K562 (cell line): ENCODE results near the gene MVB12B. TPM values are rescaled to one million over a fixed set of nuclear protein-coding genes. Genes with fewer than 3 reads are reported as not detected.

Experiments
- ATAC-seq: fragments of 200-7000 bp; cut with Tn5 transposase; 3 replicates; pipeline ENCODE4 v1.9.1; 2020; ENCODE audit warnings: moderate library complexity
- BruUV-seq: library from RNA; stranded (reverse); fragments of 400-500 nt; replicated peaks from 2 replicates; lab custom pipeline; 2021; lab: Mats Ljungman, UMichigan
- CTCF ChIA-PET: fragments of 300-600 bp; formaldehyde crosslinking; extraction: SDS; loops from one replicate; lab custom pipeline; 2021; ENCODE audit warnings: low intra/inter-chr PET ratio; lab: Yijun Ruan, JAX
- POLR2A ChIA-PET: fragments of 300-600, 350-650 bp; sonication (Branson Sonifier 250); formaldehyde crosslinking; extraction: SDS; loops from one replicate; lab custom pipeline; 2021; ENCODE audit warnings: antibody characterized with exemption, inconsistent platforms; lab: Yijun Ruan, JAX
- DNase-seq, 4 experiments: peaks; one replicate each; pipeline versions ENCODE4 v3.0.0 to v3.0.0-alpha.2; 2011 to 2018; ENCODE audit warnings: low spot score in 3 of 4, mixed read lengths in 3 of 4; ENCODE audit errors: extremely low read depth in 1 of 4
- FAIRE-seq: peaks from 2 replicates; lab custom pipeline; 2011; peaks lifted over from hg19 to GRCh38; lab: Jason Lieb, UNC
- H2AFZ ChIP-seq: 2 replicates; pipeline ENCODE4 v1.6.0; 2011; ENCODE audit warnings: low read depth, low read length, control low read depth, inconsistent platforms
- H3K27ac ChIP-seq: fragments of 200-600 bp; 3 replicates; pipeline ENCODE4 v1.8.0; 2011; ENCODE audit warnings: low read depth, mild to moderate bottlenecking, control low read depth, inconsistent platforms, low read length, moderate library complexity, mixed read lengths; ENCODE audit errors: extremely low read depth
- H3K27me3 ChIP-seq, 2 experiments: fragments of 300-600 bp in 1 of 2; 2 replicates in 1 of 2; 3 replicates in 1 of 2; pipeline versions ENCODE4 v1.6.0 to v1.8.0; 2011; ENCODE audit warnings: inconsistent platforms in 2 of 2, low read length in 2 of 2, mild to moderate bottlenecking in 1 of 2, mixed read lengths in 1 of 2, moderate library complexity in 1 of 2; ENCODE audit not compliant: control insufficient read depth in 2 of 2, insufficient read depth in 2 of 2
- H3K36me3 ChIP-seq: fragments of 300-600 bp; 3 replicates; pipeline ENCODE4 v1.8.0; 2011; ENCODE audit warnings: mild to moderate bottlenecking, low read length, inconsistent platforms; ENCODE audit not compliant: control insufficient read depth, insufficient read depth
- H3K4me1 ChIP-seq, 2 experiments: fragments of 200-600 bp in 1 of 2; replicated peaks in 1 of 2; 2 replicates in 1 of 2; 3 replicates in 1 of 2; pipeline versions ENCODE4 v1.5.1 to v1.8.0; 2011; ENCODE audit warnings: inconsistent platforms in 2 of 2, low read length in 2 of 2, mild to moderate bottlenecking in 1 of 2, mixed read lengths in 1 of 2, moderate library complexity in 1 of 2; ENCODE audit not compliant: control insufficient read depth in 2 of 2, insufficient read depth in 2 of 2
- H3K4me2 ChIP-seq: 2 replicates; pipeline ENCODE4 v1.6.1; 2011; ENCODE audit warnings: low read length, control low read depth, inconsistent platforms, mixed read lengths; ENCODE audit not compliant: insufficient read depth
- H3K4me3 ChIP-seq: fragments of 200-600 bp; sonication (generic), shearing (Covaris generic); 2 replicates; pipeline ENCODE4 v1.5.1; 2016; ENCODE audit warnings: control low read depth, inconsistent platforms
- H3K79me2 ChIP-seq: fragments of 200-600 bp; 3 replicates; pipeline ENCODE4 v1.8.0; 2011; ENCODE audit warnings: low read length, inconsistent platforms; ENCODE audit not compliant: control insufficient read depth, insufficient read depth
- H3K9ac ChIP-seq, 2 experiments: 2 replicates each; pipeline versions ENCODE4 v1.6.0 to v1.6.1; 2011; ENCODE audit warnings: low read depth in 2 of 2, low read length in 2 of 2, control low read depth in 1 of 2, inconsistent platforms in 1 of 2, mild to moderate bottlenecking in 1 of 2, mixed read lengths in 1 of 2; ENCODE audit not compliant: insufficient read depth in 1 of 2
- H3K9me1 ChIP-seq: one replicate; pipeline ENCODE4 v1.6.0; 2011; ENCODE audit warnings: inconsistent platforms, mild to moderate bottlenecking, low read length, moderate library complexity; ENCODE audit not compliant: control insufficient read depth, insufficient read depth
- H3K9me3 ChIP-seq: replicated peaks from 2 replicates; pipeline ENCODE4 v1.5.1; 2011; ENCODE audit warnings: low read depth, low read length, inconsistent platforms; ENCODE audit not compliant: control insufficient read depth, insufficient read depth
- H4K20me1 ChIP-seq: replicated peaks from 2 replicates; pipeline ENCODE4 v1.6.1; 2011; ENCODE audit warnings: low read length, inconsistent platforms, mixed read lengths; ENCODE audit not compliant: control insufficient read depth, insufficient read depth
- BRD9 ChIP-seq: fragments of 450-650 bp; IDR thresholded peaks from 2 replicates; pipeline ENCODE4 v1.6.1; 2018; ENCODE audit warnings: low read depth; ENCODE audit not compliant: partially characterized antibody
- CHAMP1 ChIP-seq: fragments of 450-650 bp; IDR thresholded peaks from 2 replicates; pipeline ENCODE4 v1.6.1; 2016; ENCODE audit warnings: mild to moderate bottlenecking
- PHF8 ChIP-seq: fragments of 200-600 bp; sonication (generic); IDR thresholded peaks from 2 replicates; pipeline ENCODE4 v1.6.1; 2012; ENCODE audit warnings: mixed run types, mild to moderate bottlenecking, inconsistent platforms, low read length, moderate library complexity, borderline replicate concordance
- SAFB2 ChIP-seq: fragments of 200-400 bp; formaldehyde crosslinking; IDR thresholded peaks from 2 replicates; pipeline ENCODE4 v1.6.1; 2018; ENCODE audit warnings: borderline replicate concordance, low read length, low read depth, moderate library complexity; ENCODE audit not compliant: severe bottlenecking
- SRSF3 ChIP-seq: fragments of 200-400 bp; formaldehyde crosslinking; IDR thresholded peaks from 2 replicates; pipeline ENCODE4 v1.6.1; 2016; ENCODE audit warnings: mild to moderate bottlenecking, low read length, moderate library complexity; ENCODE audit not compliant: insufficient read depth
- ZNF778 ChIP-seq: fragments of 450-650 bp; formaldehyde crosslinking; IDR thresholded peaks from 2 replicates; pipeline ENCODE4 v1.4.0; 2020; ENCODE audit warnings: mild to moderate bottlenecking, moderate library complexity
- WGBS: fragments of 100-300 bp; shearing (Covaris generic); methylation state at CpG from one replicate; pipeline ENCODE4 v1.1.6; 2016; ENCODE audit warnings: low coverage, mixed read lengths; ENCODE audit not compliant: insufficient coverage; ENCODE audit errors: missing lambda C conversion rate; 5-methylcytosine and 5-hydroxymethylcytosine counted together
- in situ Hi-C: fragments of 300-500 bp; cut with MboI; formaldehyde crosslinking; loops from 4 replicates; pipeline ENCODE4 v1.15.0; 2018; ENCODE audit warnings: inconsistent platforms, mixed read lengths
- intact Hi-C: fragments of 100-400 bp; cut with micrococcal nuclease; formaldehyde crosslinking; loops from 2 replicates; pipeline ENCODE4 v1.14.2; 2022
- polyA plus RNA-seq, 8 experiments: library from polyadenylated mRNA; depleted of rRNA in 4 of 8; stranded (reverse) in 5 of 8; unstranded in 3 of 8; fragments of >200 nt; fragmentation: Nextera tagmentation in 2 of 8; fragmentation: Illumina TruSeq in 1 of 8; extraction: Ambion mirVana in 2 of 8; extraction: Trizol in 1 of 8; gene quantifications; 2 replicates each; pipeline versions ENCODE4 v1.2.1 to v1.2.3, GENCODE V29; 2011 to 2014; ENCODE audit warnings: inconsistent platforms in 1 of 8, missing spikeins in 1 of 8
- total RNA-seq, 7 experiments: library from RNA; depleted of rRNA in 6 of 7; stranded (reverse); fragments of >200 nt in 6 of 7; fragmentation: Illumina TruSeq in 2 of 7; extraction: Trizol in 2 of 7; gene quantifications; 2 replicates each; pipeline versions ENCODE4 v1.2.1 to v1.2.3, GENCODE V29; 2011 to 2021; ENCODE audit warnings: low replicate concordance in 1 of 7
- TF ChIP-seq, protein P1 (sequence below): fragments of 250-450 bp; sonication (Bioruptor Pico); IDR thresholded peaks from 2 replicates; pipeline ENCODE4 v1.6.1; 2021; ENCODE audit warnings: mild to moderate bottlenecking

Gene MVB12B
- total and polyA plus RNA-seq, 9 of the 15 experiments (the other 6 are each of a cell fraction or from before 2014, with no cell fraction given) = not detected

DNA sequence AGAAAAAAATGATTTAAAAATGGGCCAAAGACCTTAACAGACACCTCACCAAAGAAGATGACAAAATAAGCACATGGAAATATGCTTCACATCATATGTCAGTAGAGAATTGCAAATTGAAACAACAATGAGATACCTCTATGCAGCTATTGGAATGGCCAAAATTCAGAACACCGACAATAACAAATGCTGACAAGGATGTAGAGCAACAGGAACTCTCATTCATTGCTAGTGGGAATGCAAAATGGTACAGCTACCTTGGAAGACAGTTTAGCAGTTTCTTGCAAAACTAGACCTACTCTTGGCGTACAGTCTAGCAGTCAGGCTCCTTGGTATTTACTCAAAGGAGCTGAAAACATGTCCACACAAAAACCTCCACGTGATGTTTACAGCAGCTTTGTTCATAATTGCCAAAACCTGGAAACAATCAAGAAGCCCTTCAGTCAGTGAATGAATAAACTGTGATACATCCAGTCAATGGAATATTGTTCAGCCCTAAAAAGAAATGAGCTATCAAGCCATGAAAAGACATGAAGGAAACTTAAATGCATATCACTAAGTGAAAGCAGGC, 10.5 kb upstream of the MVB12B start (continued):
- TF ChIP-seq CHAMP1 (no peak), ZNF778 (no peak), SRSF3 (no peak), SAFB2 (no peak), PHF8 (no peak), BRD9 (no peak)

DNA sequence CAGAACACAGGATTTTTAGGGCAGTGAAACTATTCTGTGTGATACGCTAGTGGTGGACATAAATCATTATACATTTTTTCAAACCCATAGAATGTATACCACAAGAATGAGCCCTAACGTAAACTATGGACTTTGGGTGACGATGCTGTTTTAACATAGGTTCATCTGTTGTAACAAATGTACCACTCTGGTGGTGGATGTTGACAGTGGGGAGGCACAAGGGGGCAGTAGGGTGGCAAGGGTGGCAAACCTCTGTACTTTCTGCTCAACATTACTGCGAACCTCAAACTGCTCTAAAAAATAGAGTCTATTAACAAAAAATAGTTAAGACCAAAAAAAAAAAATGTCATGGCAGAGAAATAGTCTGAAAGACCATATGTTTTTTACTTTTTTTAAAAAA, 9.1 kb upstream of the MVB12B start:
- no peak overlapping the region for H3K9ac ChIP-seq
- CTCF ChIA-PET = no interaction called here
- H4K20me1 ChIP-seq = no peaks in the 10 kb centered on the region
- 0% methylated on average over 4 of the region's 4 CpGs for WGBS
- no peak overlapping the region for H3K27ac ChIP-seq
- H3K27me3 ChIP-seq = no peaks in the 10 kb centered on the region
- in situ Hi-C loops = no loop called here
- no peak overlapping the region for H3K4me2 ChIP-seq
- H2AFZ ChIP-seq = no peak overlapping the region
- intact Hi-C loops = no loop called here
- no peaks in the 10 kb centered on the region for H3K36me3 ChIP-seq
- H3K9me1 ChIP-seq = no peaks in the 10 kb centered on the region
- DNase-seq (no peak), ATAC-seq (no peak), FAIRE-seq (no peak)
- no peaks in the 10 kb centered on the region for H3K79me2 ChIP-seq
- H3K4me3 ChIP-seq = no peak overlapping the region
- POLR2A ChIA-PET = no interaction called here
- no TSS peak for BruUV-seq
- H3K4me1 ChIP-seq = no peaks in the 10 kb centered on the region
- H3K9me3 ChIP-seq = no peaks in the 10 kb centered on the region
- TF ChIP-seq, protein P1, sequence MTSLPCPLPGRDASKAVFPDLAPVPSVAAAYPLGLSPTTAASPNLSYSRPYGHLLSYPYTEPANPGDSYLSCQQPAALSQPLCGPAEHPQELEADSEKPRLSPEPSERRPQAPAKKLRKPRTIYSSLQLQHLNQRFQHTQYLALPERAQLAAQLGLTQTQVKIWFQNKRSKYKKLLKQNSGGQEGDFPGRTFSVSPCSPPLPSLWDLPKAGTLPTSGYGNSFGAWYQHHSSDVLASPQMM = no peak
